Neural progenitor cell (in vitro differentiated cells): Measurements from ENCODE around the gene TBXA2R. TPM values are rescaled to one million over a fixed set of nuclear protein-coding genes. Genes with fewer than 3 reads are reported as not detected.

Experiments
- DNase-seq: peaks from one replicate; pipeline ENCODE4 v3.0.0-alpha.2; 2016; ENCODE audit warnings: low spot score
- H2AFZ ChIP-seq: fragments of 200-600 bp; sonication (generic); replicated peaks from 2 replicates; pipeline ENCODE4 v1.6.1; 2016; ENCODE audit warnings: antibody characterized with exemption
- H3F3A ChIP-seq: fragments of 200-600 bp; sonication (generic); 2 replicates; pipeline ENCODE4 v1.6.1; 2016; ENCODE audit warnings: antibody characterized with exemption, low read depth
- H3K27ac ChIP-seq: fragments of 200-600 bp; sonication (generic); 2 replicates; pipeline ENCODE4 v1.5.1; 2016; ENCODE audit warnings: mild to moderate bottlenecking
- H3K27me3 ChIP-seq: fragments of 200-600 bp; sonication (generic); 2 replicates; pipeline ENCODE4 v1.6.1; 2016; ENCODE audit warnings: mild to moderate bottlenecking, moderate library complexity
- H3K36me3 ChIP-seq: fragments of 200-600 bp; sonication (generic); 2 replicates; pipeline ENCODE4 v1.5.1; 2016
- H3K4me1 ChIP-seq: fragments of 200-600 bp; sonication (generic); 2 replicates; pipeline ENCODE4 v1.6.1; 2016; ENCODE audit warnings: mixed run types
- H3K4me2 ChIP-seq: fragments of 200-600 bp; sonication (generic); 2 replicates; pipeline ENCODE4 v1.6.1; 2016
- H3K4me3 ChIP-seq: fragments of 200-600 bp; sonication (generic); 2 replicates; pipeline ENCODE4 v1.5.1; 2016
- H3K79me2 ChIP-seq: fragments of 200-600 bp; sonication (generic); 2 replicates; pipeline ENCODE4 v1.6.1; 2016; ENCODE audit warnings: low read depth
- H3K9ac ChIP-seq: fragments of 200-600 bp; sonication (generic); 2 replicates; pipeline ENCODE4 v1.6.1; 2016
- H3K9me3 ChIP-seq: fragments of 200-600 bp; sonication (generic); 2 replicates; pipeline ENCODE4 v1.5.1; 2016; ENCODE audit warnings: low read depth
- H4K20me1 ChIP-seq: fragments of 200-600 bp; sonication (generic); 2 replicates; pipeline ENCODE4 v1.6.1; 2016; ENCODE audit warnings: low read depth
- H3K27ac Mint-ChIP-seq: 3 replicates; pipeline ENCODE4 v1.8.0; 2021; ENCODE audit warnings: mixed read lengths
- H3K27me3 Mint-ChIP-seq: 2 replicates; pipeline ENCODE4 v1.8.0; 2022; ENCODE audit warnings: low read depth, mild to moderate bottlenecking, inconsistent platforms, moderate library complexity, mixed read lengths; ENCODE audit not compliant: insufficient read depth
- H3K36me3 Mint-ChIP-seq: 3 replicates; pipeline ENCODE4 v1.8.0; 2021; ENCODE audit warnings: mixed read lengths
- H3K4me1 Mint-ChIP-seq: 3 replicates; pipeline ENCODE4 v1.8.0; 2021; ENCODE audit warnings: mixed read lengths
- H3K4me3 Mint-ChIP-seq: 3 replicates; pipeline ENCODE4 v1.8.0; 2021; ENCODE audit warnings: mild to moderate bottlenecking, moderate library complexity, mixed read lengths
- H3K9me3 Mint-ChIP-seq: 3 replicates; pipeline ENCODE4 v1.8.0; 2020; ENCODE audit warnings: mixed read lengths
- EZH2 ChIP-seq: fragments of 200-600 bp; sonication (generic); IDR thresholded peaks from 2 replicates; pipeline ENCODE4 v1.6.1; 2017; ENCODE audit warnings: antibody characterized with exemption, mild to moderate bottlenecking, moderate library complexity
- EZH2phosphoT487 ChIP-seq: fragments of 200-600 bp; sonication (generic); IDR thresholded peaks from 2 replicates; pipeline ENCODE4 v1.6.1; 2017; ENCODE audit warnings: antibody characterized with exemption
- total RNA-seq: library from RNA; depleted of rRNA; stranded (reverse); fragments of >200 nt; gene quantifications from 2 replicates; pipeline ENCODE4 v1.2.3, GENCODE V29; 2015; ENCODE audit warnings: low replicate concordance
- TF ChIP-seq, protein P1 (sequence below): fragments of 200-600 bp; sonication (generic); IDR thresholded peaks from 2 replicates; pipeline ENCODE4 v1.5.1; 2017; ENCODE audit warnings: antibody characterized with exemption, mild to moderate bottlenecking

Gene TBXA2R
- total RNA-seq, 1 donor from 2014 or later, result not detected

- peaks cover 11% of the 10 kb centered on the region for H3K4me1 Mint-ChIP-seq
- DNase-seq, result peak; percentile 66
- peaks cover 37% of the 10 kb centered on the region for H3K27me3 ChIP-seq
- peak overlapping the region; percentile 80 for H3K4me2 ChIP-seq
- peak overlapping the region; percentile 39 for H3K4me3 Mint-ChIP-seq
- no peaks in the 10 kb centered on the region for H3K36me3 Mint-ChIP-seq
- H3K27me3 Mint-ChIP-seq, result peaks cover 5% of the 10 kb centered on the region
- peaks cover 14% of the 10 kb centered on the region for H3F3A ChIP-seq
- H3K27ac Mint-ChIP-seq, result no peak overlapping the region
- no peaks in the 10 kb centered on the region for H3K9me3 ChIP-seq
- no peaks in the 10 kb centered on the region for H3K36me3 ChIP-seq
- no peaks in the 10 kb centered on the region for H3K79me2 ChIP-seq
- H3K9ac ChIP-seq, result no peak overlapping the region
- H3K4me3 ChIP-seq, result peak overlapping the region; percentile 40
- peak overlapping the region; percentile 79 for H2AFZ ChIP-seq
- H3K9me3 Mint-ChIP-seq, result no peaks in the 10 kb centered on the region
- H3K27ac ChIP-seq, result no peak overlapping the region
- no peaks in the 10 kb centered on the region for H4K20me1 ChIP-seq
- peaks cover 12% of the 10 kb centered on the region for H3K4me1 ChIP-seq
- no peak for TF ChIP-seq EZH2phosphoT487
- no peak for TF ChIP-seq EZH2
- TF ChIP-seq, protein P1, sequence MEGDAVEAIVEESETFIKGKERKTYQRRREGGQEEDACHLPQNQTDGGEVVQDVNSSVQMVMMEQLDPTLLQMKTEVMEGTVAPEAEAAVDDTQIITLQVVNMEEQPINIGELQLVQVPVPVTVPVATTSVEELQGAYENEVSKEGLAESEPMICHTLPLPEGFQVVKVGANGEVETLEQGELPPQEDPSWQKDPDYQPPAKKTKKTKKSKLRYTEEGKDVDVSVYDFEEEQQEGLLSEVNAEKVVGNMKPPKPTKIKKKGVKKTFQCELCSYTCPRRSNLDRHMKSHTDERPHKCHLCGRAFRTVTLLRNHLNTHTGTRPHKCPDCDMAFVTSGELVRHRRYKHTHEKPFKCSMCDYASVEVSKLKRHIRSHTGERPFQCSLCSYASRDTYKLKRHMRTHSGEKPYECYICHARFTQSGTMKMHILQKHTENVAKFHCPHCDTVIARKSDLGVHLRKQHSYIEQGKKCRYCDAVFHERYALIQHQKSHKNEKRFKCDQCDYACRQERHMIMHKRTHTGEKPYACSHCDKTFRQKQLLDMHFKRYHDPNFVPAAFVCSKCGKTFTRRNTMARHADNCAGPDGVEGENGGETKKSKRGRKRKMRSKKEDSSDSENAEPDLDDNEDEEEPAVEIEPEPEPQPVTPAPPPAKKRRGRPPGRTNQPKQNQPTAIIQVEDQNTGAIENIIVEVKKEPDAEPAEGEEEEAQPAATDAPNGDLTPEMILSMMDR, result no peak
These were observed 816 bp upstream of the TBXA2R start for GRCh38 chr19:3607303-3608078.

- Histone ChIP-seq H3K27ac (no peak overlapping the region), H3K9ac (no peak overlapping the region), H3K79me2 (no peaks in the 10 kb centered on the region), H3K9me3 (no peaks in the 10 kb centered on the region), H3K4me3 (peak overlapping the region; percentile 40), H3F3A (peaks cover 14% of the 10 kb centered on the region), H3K27me3 (peaks cover 37% of the 10 kb centered on the region), H3K4me1 (peaks cover 12% of the 10 kb centered on the region), H4K20me1 (no peaks in the 10 kb centered on the region), H3K4me2 (peak overlapping the region; percentile 80), H2AFZ (peak overlapping the region; percentile 64), H3K36me3 (no peaks in the 10 kb centered on the region)
- DNase-seq, result peak; percentile 51
- no peaks in the 10 kb centered on the region for H3K36me3 Mint-ChIP-seq
- no peak for TF ChIP-seq EZH2phosphoT487
- TF ChIP-seq EZH2, result peak; percentile 52
- H3K4me1 Mint-ChIP-seq, result peaks cover 11% of the 10 kb centered on the region
- H3K9me3 Mint-ChIP-seq, result no peaks in the 10 kb centered on the region
- H3K27ac Mint-ChIP-seq, result no peak overlapping the region
- peaks cover 5% of the 10 kb centered on the region for H3K27me3 Mint-ChIP-seq
- no peak overlapping the region for H3K4me3 Mint-ChIP-seq
These were observed 443 bp downstream of the TBXA2R start for GRCh38 chr19:3606174-3606689.

DNA sequence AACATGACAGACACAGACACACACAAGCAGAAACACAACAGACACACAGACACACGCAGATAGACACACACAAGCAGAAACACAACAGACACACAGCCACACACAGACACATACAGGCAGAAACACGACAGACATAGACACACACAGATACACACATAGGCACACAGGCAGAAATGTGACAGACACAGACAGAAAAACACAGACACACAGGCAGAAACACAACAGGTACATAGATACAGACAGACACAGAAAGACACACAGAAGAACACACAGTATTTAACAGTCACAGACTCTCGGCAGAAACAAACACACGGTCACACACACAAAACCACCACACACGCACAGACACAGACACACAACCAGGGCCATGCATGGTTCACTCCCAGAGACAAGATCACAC is 905 bp downstream of the TBXA2R start:
- Histone ChIP-seq H3K4me3 (no peak overlapping the region), H2AFZ (no peak overlapping the region), H4K20me1 (no peaks in the 10 kb centered on the region), H3K9me3 (no peaks in the 10 kb centered on the region), H3K4me1 (peaks cover 12% of the 10 kb centered on the region), H3F3A (peaks cover 14% of the 10 kb centered on the region), H3K4me2 (no peak overlapping the region), H3K27me3 (peaks cover 37% of the 10 kb centered on the region), H3K79me2 (no peaks in the 10 kb centered on the region), H3K27ac (no peak overlapping the region), H3K36me3 (no peaks in the 10 kb centered on the region), H3K9ac (no peak overlapping the region)
- H3K27me3 Mint-ChIP-seq, result peaks cover 7% of the 10 kb centered on the region
- no peak overlapping the region for H3K27ac Mint-ChIP-seq
- no peaks in the 10 kb centered on the region for H3K36me3 Mint-ChIP-seq
- H3K4me3 Mint-ChIP-seq, result no peak overlapping the region
- TF ChIP-seq, protein P1, result no peak
- TF ChIP-seq EZH2phosphoT487, result no peak
- TF ChIP-seq EZH2, result no peak
- H3K9me3 Mint-ChIP-seq, result no peaks in the 10 kb centered on the region
- peaks cover 11% of the 10 kb centered on the region for H3K4me1 Mint-ChIP-seq
- DNase-seq, result no peak

- Histone ChIP-seq H4K20me1 (no peaks in the 10 kb centered on the region), H3F3A (peaks cover 14% of the 10 kb centered on the region), H3K4me2 (no peak overlapping the region), H3K36me3 (no peaks in the 10 kb centered on the region), H3K9me3 (no peaks in the 10 kb centered on the region), H3K9ac (no peak overlapping the region), H3K27ac (no peak overlapping the region), H3K79me2 (no peaks in the 10 kb centered on the region), H3K4me3 (no peak overlapping the region), H3K27me3 (peaks cover 37% of the 10 kb centered on the region), H3K4me1 (peaks cover 12% of the 10 kb centered on the region), H2AFZ (no peak overlapping the region)
- TF ChIP-seq, protein P1, result no peak
- TF ChIP-seq EZH2phosphoT487 (no peak), EZH2 (no peak)
- DNase-seq, result no peak
- no peaks in the 10 kb centered on the region for H3K9me3 Mint-ChIP-seq
- peaks cover 8% of the 10 kb centered on the region for H3K27me3 Mint-ChIP-seq
- no peak overlapping the region for H3K4me3 Mint-ChIP-seq
- H3K36me3 Mint-ChIP-seq, result no peaks in the 10 kb centered on the region
- no peak overlapping the region for H3K27ac Mint-ChIP-seq
- peaks cover 11% of the 10 kb centered on the region for H3K4me1 Mint-ChIP-seq
These were observed 1.3 kb downstream of the TBXA2R start for GRCh38 chr19:3605361-3605760.
